Measurements from ENCODE around the gene MAD1L1. TPM values are rescaled to one million over a fixed set of nuclear protein-coding genes. Genes with fewer than 3 reads are reported as not detected.

Gene MAD1L1
- polyA plus RNA-seq, 4 donors, result 12.3 to 21.7 (median 18.1) TPM

GRCh38 chr7:2220506-2220905, 12.2 kb downstream of the MAD1L1 start:
- no peak for FAIRE-seq
- WGBS, 3 donors, result 86 to 94% (median 89%) methylated on average over 16 of the region's 16 CpGs

GRCh38 chr7:2220030-2220429, 12.7 kb downstream of the MAD1L1 start:
- FAIRE-seq, result no peak
- WGBS, 3 donors, result 94 to 96% (median 95%) methylated on average over 19 of the region's 19 CpGs

More at GRCh38 chr7:2220506-2220905, 12.2 kb downstream of the MAD1L1 start:
- Histone ChIP-seq H3K36me3 (ENCODE audit: control insufficient read depth in 3 of 3, insufficient read depth in 2 of 3, low read depth in 1 of 3, low read length in 3 of 3) (peaks cover 4 to 95% (median 17%) of the 10 kb centered on the region in 3 donors), H3K27ac (ENCODE audit: low read depth in 1 of 3, low read length in 2 of 3) (no peak overlapping the region), H3K9me3 (ENCODE audit: control insufficient read depth in 2 of 2, insufficient read depth in 1 of 2, low read depth in 1 of 2, low read length in 1 of 2) (peaks cover 0 to 2% of the 10 kb centered on the region in 2 donors), H3K4me3 (ENCODE audit: low read depth in 1 of 3, low read length in 3 of 3) (no peak overlapping the region), H3K4me1 (ENCODE audit: control insufficient read depth in 3 of 3, insufficient read depth in 2 of 3, low read depth in 1 of 3, low read length in 2 of 3) (no peaks in the 10 kb centered on the region), H3K27me3 (ENCODE audit: control insufficient read depth in 3 of 3, insufficient read depth in 3 of 3, low read length in 3 of 3) (no peaks in the 10 kb centered on the region)
- no peak for DNase-seq

DNA sequence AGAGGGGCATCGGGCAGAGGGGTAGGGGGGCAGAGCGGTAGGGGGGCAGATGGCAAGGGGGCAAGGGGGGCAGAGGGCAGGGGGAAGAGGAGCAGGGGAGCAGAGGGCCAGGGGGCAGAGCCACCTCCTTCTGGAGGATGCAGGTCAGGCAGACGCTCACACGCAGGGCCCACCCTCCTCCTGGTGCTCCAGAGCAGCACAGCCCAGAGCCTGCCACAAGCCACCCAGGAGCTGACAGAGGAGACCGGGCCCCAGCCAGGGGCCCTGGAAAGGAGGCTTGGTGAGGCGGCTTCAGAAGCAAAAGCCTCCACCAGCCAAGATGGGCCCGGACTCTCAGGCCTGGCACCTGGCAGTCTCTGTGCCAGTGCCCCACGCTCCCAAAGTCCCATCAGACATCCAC, 13.1 kb downstream of the MAD1L1 start:
- DNase-seq (no peak), FAIRE-seq (no peak)
- Histone ChIP-seq H3K4me3 (ENCODE audit: low read depth in 1 of 3, low read length in 3 of 3) (no peak overlapping the region), H3K9me3 (ENCODE audit: control insufficient read depth in 2 of 2, insufficient read depth in 1 of 2, low read depth in 1 of 2, low read length in 1 of 2) (peaks cover 0 to 3% of the 10 kb centered on the region in 2 donors), H3K36me3 (ENCODE audit: control insufficient read depth in 3 of 3, insufficient read depth in 2 of 3, low read depth in 1 of 3, low read length in 3 of 3) (peaks cover 5 to 94% (median 19%) of the 10 kb centered on the region in 3 donors), H3K27me3 (ENCODE audit: control insufficient read depth in 3 of 3, insufficient read depth in 3 of 3, low read length in 3 of 3) (no peaks in the 10 kb centered on the region), H3K4me1 (ENCODE audit: control insufficient read depth in 3 of 3, insufficient read depth in 2 of 3, low read depth in 1 of 3, low read length in 2 of 3) (no peaks in the 10 kb centered on the region), H3K27ac (ENCODE audit: low read depth in 1 of 3, low read length in 2 of 3) (no peak overlapping the region)
- WGBS, 3 donors, result 92 to 95% (median 95%) methylated on average over 5 to 8 of the region's 8 CpGs

More at GRCh38 chr7:2220030-2220429, 12.7 kb downstream of the MAD1L1 start:
- Histone ChIP-seq H3K4me3 (ENCODE audit: low read depth in 1 of 3, low read length in 3 of 3) (no peak overlapping the region), H3K9me3 (ENCODE audit: control insufficient read depth in 2 of 2, insufficient read depth in 1 of 2, low read depth in 1 of 2, low read length in 1 of 2) (peaks cover 0 to 3% of the 10 kb centered on the region in 2 donors), H3K27ac (ENCODE audit: low read depth in 1 of 3, low read length in 2 of 3) (no peak overlapping the region), H3K4me1 (ENCODE audit: control insufficient read depth in 3 of 3, insufficient read depth in 2 of 3, low read depth in 1 of 3, low read length in 2 of 3) (no peaks in the 10 kb centered on the region), H3K36me3 (ENCODE audit: control insufficient read depth in 3 of 3, insufficient read depth in 2 of 3, low read depth in 1 of 3, low read length in 3 of 3) (peaks cover 4 to 94% (median 17%) of the 10 kb centered on the region in 3 donors), H3K27me3 (ENCODE audit: control insufficient read depth in 3 of 3, insufficient read depth in 3 of 3, low read length in 3 of 3) (no peaks in the 10 kb centered on the region)
- DNase-seq, result no peak

DNA sequence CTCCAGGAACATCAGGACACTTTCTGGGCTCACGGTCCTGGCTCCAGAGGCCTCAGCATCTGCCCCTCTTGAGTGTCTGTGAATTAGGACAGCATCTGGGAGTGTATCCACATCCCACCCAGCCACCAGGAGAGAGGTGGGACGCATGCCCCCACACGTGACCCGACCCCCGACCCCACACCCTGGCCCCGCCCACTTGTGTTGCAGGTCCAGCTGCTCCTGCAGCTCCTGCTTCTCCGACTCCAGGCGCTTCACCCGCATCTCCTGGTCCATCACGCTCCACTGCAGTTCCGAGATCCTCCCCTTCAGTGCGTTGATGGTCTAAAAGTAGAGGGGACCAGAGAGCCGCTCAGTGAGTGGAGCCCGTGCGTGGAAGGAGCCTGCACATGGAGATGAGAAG, 13.6 kb downstream of the MAD1L1 start:
- Histone ChIP-seq H3K9me3 (ENCODE audit: control insufficient read depth in 2 of 2, insufficient read depth in 1 of 2, low read depth in 1 of 2, low read length in 1 of 2) (peaks cover 0 to 3% of the 10 kb centered on the region in 2 donors), H3K36me3 (ENCODE audit: control insufficient read depth in 3 of 3, insufficient read depth in 2 of 3, low read depth in 1 of 3, low read length in 3 of 3) (peaks cover 6 to 94% (median 20%) of the 10 kb centered on the region in 3 donors), H3K4me1 (ENCODE audit: control insufficient read depth in 3 of 3, insufficient read depth in 2 of 3, low read depth in 1 of 3, low read length in 2 of 3) (no peaks in the 10 kb centered on the region), H3K27me3 (ENCODE audit: control insufficient read depth in 3 of 3, insufficient read depth in 3 of 3, low read length in 3 of 3) (no peaks in the 10 kb centered on the region), H3K4me3 (ENCODE audit: low read depth in 1 of 3, low read length in 3 of 3) (no peak overlapping the region), H3K27ac (ENCODE audit: low read depth in 1 of 3, low read length in 2 of 3) (no peak overlapping the region)
- DNase-seq (no peak), FAIRE-seq (no peak)
- 90 to 96% (median 92%) methylated on average over 15 of the region's 15 CpGs for WGBS, 3 donors

GRCh38 chr7:2218444-2218785, 14.3 kb downstream of the MAD1L1 start:
- DNase-seq (no peak), FAIRE-seq (no peak)
- Histone ChIP-seq H3K9me3 (ENCODE audit: control insufficient read depth in 2 of 2, insufficient read depth in 1 of 2, low read depth in 1 of 2, low read length in 1 of 2) (peaks cover 0 to 3% of the 10 kb centered on the region in 2 donors), H3K27me3 (ENCODE audit: control insufficient read depth in 3 of 3, insufficient read depth in 3 of 3, low read length in 3 of 3) (no peaks in the 10 kb centered on the region), H3K4me3 (ENCODE audit: low read depth in 1 of 3, low read length in 3 of 3) (no peak overlapping the region), H3K36me3 (ENCODE audit: control insufficient read depth in 3 of 3, insufficient read depth in 2 of 3, low read depth in 1 of 3, low read length in 3 of 3) (peaks cover 6 to 94% (median 23%) of the 10 kb centered on the region in 3 donors), H3K4me1 (ENCODE audit: control insufficient read depth in 3 of 3, insufficient read depth in 2 of 3, low read depth in 1 of 3, low read length in 2 of 3) (no peaks in the 10 kb centered on the region), H3K27ac (ENCODE audit: low read depth in 1 of 3, low read length in 2 of 3) (no peak overlapping the region)
- 92 to 94% (median 92%) methylated on average over 9 of the region's 9 CpGs for WGBS, 3 donors

DNA sequence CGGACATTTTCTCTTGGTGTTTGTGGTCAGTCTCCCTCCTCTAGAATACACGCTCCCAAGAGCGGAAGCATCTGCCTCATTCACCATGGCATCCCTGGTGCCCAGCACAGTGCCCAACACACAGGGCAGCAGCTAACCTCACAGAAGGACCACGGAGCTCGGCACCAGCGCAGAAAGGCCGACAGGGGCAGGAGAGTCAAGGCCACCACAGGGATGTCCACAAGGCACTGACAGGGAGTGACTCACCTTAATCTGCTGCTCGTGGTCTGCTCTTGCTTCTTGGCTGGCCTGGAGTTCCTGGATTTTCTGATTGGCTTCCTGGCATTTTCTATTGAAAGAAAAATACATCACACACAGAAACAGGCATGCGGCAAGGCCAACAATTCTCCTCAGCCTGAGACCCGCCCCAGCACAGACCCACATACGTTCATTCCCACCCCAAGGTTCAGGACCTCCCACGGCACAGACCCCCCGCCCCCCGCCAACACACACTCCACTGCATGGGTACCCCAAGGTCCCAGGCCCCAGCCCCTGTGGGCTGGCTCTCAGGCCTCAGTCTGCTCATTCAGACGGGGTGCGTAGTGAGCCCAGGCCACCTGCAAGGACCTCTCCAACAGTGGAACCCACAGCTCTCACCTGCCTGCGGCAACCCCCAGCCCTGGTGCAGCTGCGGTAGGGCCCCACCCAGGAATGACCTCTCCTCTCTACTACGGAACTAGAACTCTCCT, 14.9 kb downstream of the MAD1L1 start:
- WGBS, 3 donors, result 91 to 93% (median 92%) methylated on average over 19 of the region's 19 CpGs
- no peak overlapping the region for H3K27ac ChIP-seq (ENCODE audit: low read depth in 1 of 3, low read length in 2 of 3)
- no peaks in the 10 kb centered on the region for H3K27me3 ChIP-seq (ENCODE audit: control insufficient read depth in 3 of 3, insufficient read depth in 3 of 3, low read length in 3 of 3)
- DNase-seq, result no peak
- H3K4me3 ChIP-seq (ENCODE audit: low read depth in 1 of 3, low read length in 3 of 3), result no peak overlapping the region
- H3K4me1 ChIP-seq (ENCODE audit: control insufficient read depth in 3 of 3, insufficient read depth in 2 of 3, low read depth in 1 of 3, low read length in 2 of 3), result no peaks in the 10 kb centered on the region
- peaks cover 6 to 94% (median 27%) of the 10 kb centered on the region in 3 donors for H3K36me3 ChIP-seq (ENCODE audit: control insufficient read depth in 3 of 3, insufficient read depth in 2 of 3, low read depth in 1 of 3, low read length in 3 of 3)
- FAIRE-seq, result no peak
- peaks cover 0 to 3% of the 10 kb centered on the region in 2 donors for H3K9me3 ChIP-seq (ENCODE audit: control insufficient read depth in 2 of 2, insufficient read depth in 1 of 2, low read depth in 1 of 2, low read length in 1 of 2)

GRCh38 chr7:2217206-2217605, 15.5 kb downstream of the MAD1L1 start:
- Histone ChIP-seq H3K4me1 (ENCODE audit: control insufficient read depth in 3 of 3, insufficient read depth in 2 of 3, low read depth in 1 of 3, low read length in 2 of 3) (no peaks in the 10 kb centered on the region), H3K4me3 (ENCODE audit: low read depth in 1 of 3, low read length in 3 of 3) (no peak overlapping the region), H3K27ac (ENCODE audit: low read depth in 1 of 3, low read length in 2 of 3) (no peak overlapping the region), H3K27me3 (ENCODE audit: control insufficient read depth in 3 of 3, insufficient read depth in 3 of 3, low read length in 3 of 3) (no peaks in the 10 kb centered on the region), H3K9me3 (ENCODE audit: control insufficient read depth in 2 of 2, insufficient read depth in 1 of 2, low read depth in 1 of 2, low read length in 1 of 2) (peaks cover 0 to 3% of the 10 kb centered on the region in 2 donors), H3K36me3 (ENCODE audit: control insufficient read depth in 3 of 3, insufficient read depth in 2 of 3, low read depth in 1 of 3, low read length in 3 of 3) (peaks cover 6 to 94% (median 25%) of the 10 kb centered on the region in 3 donors)
- DNase-seq (no peak), FAIRE-seq (no peak)
- 86 to 95% (median 90%) methylated on average over 10 of the region's 10 CpGs for WGBS, 3 donors

- FAIRE-seq, result no peak
- Histone ChIP-seq H3K27ac (ENCODE audit: low read depth in 1 of 3, low read length in 2 of 3) (no peak overlapping the region), H3K4me1 (ENCODE audit: control insufficient read depth in 3 of 3, insufficient read depth in 2 of 3, low read depth in 1 of 3, low read length in 2 of 3) (no peaks in the 10 kb centered on the region), H3K9me3 (ENCODE audit: control insufficient read depth in 2 of 2, insufficient read depth in 1 of 2, low read depth in 1 of 2, low read length in 1 of 2) (peaks cover 0 to 3% of the 10 kb centered on the region in 2 donors), H3K27me3 (ENCODE audit: control insufficient read depth in 3 of 3, insufficient read depth in 3 of 3, low read length in 3 of 3) (no peaks in the 10 kb centered on the region), H3K4me3 (ENCODE audit: low read depth in 1 of 3, low read length in 3 of 3) (no peak overlapping the region), H3K36me3 (ENCODE audit: control insufficient read depth in 3 of 3, insufficient read depth in 2 of 3, low read depth in 1 of 3, low read length in 3 of 3) (peaks cover 2 to 96% (median 26%) of the 10 kb centered on the region in 3 donors)
- WGBS, 3 donors, result 93 to 99% (median 95%) methylated on average over 17 of the region's 17 CpGs
- DNase-seq, result no peak
Measured at GRCh38 chr7:2215851-2216250, 16.9 kb downstream of the MAD1L1 start.
